Nephron progenitor cell (in vitro differentiated cells): ENCODE results near the gene NOLC1.
A peak's percentile ranks its signal among the peaks of the same experiment; 100 is the strongest.
"Not testable (repeated sequence)": the region's sequence is repeated elsewhere in the genome, so short reads cannot be mapped to it uniquely, and the experiment has no call there.

Experiments
- DNase-seq: peaks from one replicate; pipeline ENCODE4 v3.0.0; 2021
- H3K27ac Mint-ChIP-seq: 2 replicates; pipeline ENCODE4 v1.8.0; 2021; ENCODE audit warnings: mild to moderate bottlenecking, moderate library complexity, mixed read lengths
- H3K27me3 Mint-ChIP-seq: 2 replicates; pipeline ENCODE4 v1.8.0; 2021; ENCODE audit warnings: mild to moderate bottlenecking, low read depth, mixed read lengths; ENCODE audit not compliant: poor library complexity
- H3K36me3 Mint-ChIP-seq: 2 replicates; pipeline ENCODE4 v1.8.0; 2021; ENCODE audit warnings: low read depth, mixed read lengths
- H3K4me1 Mint-ChIP-seq: 2 replicates; pipeline ENCODE4 v1.8.0; 2021; ENCODE audit warnings: mixed read lengths
- H3K4me3 Mint-ChIP-seq: 2 replicates; pipeline ENCODE4 v1.8.0; 2021; ENCODE audit warnings: mild to moderate bottlenecking, moderate library complexity, mixed read lengths
- H3K9me3 Mint-ChIP-seq: 2 replicates; pipeline ENCODE4 v1.8.0; 2021; ENCODE audit warnings: mild to moderate bottlenecking, moderate library complexity, mixed read lengths
- TF ChIP-seq, protein P1 (sequence below): fragments of 200-600 bp; sonication (generic); IDR thresholded peaks from 2 replicates; pipeline ENCODE4 v1.5.0; 2021; ENCODE audit warnings: antibody characterized with exemption

NOLC1 gene

GRCh38 chr10:102185811-102186527 lies 33.8 kb downstream of the NOLC1 start:
- Mint-ChIP-seq H3K27me3 (peaks cover 43% of the 10 kb centered on the region), H3K9me3 (peaks cover 54% of the 10 kb centered on the region), H3K27ac (peak overlapping the region; percentile 8), H3K4me3 (no peak overlapping the region), H3K36me3 (peaks cover 4% of the 10 kb centered on the region), H3K4me1 (no peaks in the 10 kb centered on the region)
- TF ChIP-seq, protein P1, sequence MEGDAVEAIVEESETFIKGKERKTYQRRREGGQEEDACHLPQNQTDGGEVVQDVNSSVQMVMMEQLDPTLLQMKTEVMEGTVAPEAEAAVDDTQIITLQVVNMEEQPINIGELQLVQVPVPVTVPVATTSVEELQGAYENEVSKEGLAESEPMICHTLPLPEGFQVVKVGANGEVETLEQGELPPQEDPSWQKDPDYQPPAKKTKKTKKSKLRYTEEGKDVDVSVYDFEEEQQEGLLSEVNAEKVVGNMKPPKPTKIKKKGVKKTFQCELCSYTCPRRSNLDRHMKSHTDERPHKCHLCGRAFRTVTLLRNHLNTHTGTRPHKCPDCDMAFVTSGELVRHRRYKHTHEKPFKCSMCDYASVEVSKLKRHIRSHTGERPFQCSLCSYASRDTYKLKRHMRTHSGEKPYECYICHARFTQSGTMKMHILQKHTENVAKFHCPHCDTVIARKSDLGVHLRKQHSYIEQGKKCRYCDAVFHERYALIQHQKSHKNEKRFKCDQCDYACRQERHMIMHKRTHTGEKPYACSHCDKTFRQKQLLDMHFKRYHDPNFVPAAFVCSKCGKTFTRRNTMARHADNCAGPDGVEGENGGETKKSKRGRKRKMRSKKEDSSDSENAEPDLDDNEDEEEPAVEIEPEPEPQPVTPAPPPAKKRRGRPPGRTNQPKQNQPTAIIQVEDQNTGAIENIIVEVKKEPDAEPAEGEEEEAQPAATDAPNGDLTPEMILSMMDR, result no peak
- DNase-seq, result no peak

DNA sequence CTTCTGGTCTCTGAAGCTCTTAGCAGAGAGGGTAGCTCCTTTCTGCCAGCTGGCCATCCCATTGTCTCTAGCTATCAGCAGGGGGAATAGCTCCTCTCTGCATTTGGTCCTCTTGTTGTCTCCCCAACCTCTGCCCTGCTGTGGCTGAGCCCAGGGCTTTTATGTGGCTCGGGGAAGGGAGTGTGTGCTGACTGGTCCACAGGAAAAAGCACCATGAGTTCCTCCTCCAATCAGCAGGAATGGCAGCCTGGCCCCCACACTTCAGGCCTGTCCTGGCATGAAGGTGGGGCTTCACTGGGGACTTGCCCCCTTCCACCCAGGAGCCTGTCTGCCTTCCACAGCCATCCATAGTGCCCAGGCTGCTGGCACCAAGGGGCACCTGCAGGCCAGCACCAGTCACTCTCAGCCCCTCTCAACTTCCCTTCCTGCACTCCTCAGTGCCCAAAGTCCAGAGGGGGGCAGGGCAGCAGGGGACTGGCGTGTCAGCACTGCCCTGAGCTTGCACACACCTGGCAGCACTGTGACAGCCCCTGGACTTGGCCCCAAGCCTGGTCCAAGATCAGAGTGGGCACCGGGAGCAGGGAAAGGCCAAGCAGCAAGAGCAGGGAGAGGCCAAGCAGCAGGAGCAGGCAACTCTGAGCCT lies 36.2 kb downstream of the NOLC1 start:
- Mint-ChIP-seq H3K36me3 (peaks cover 4% of the 10 kb centered on the region), H3K9me3 (peaks cover 78% of the 10 kb centered on the region), H3K4me3 (no peak overlapping the region), H3K27me3 (peaks cover 35% of the 10 kb centered on the region), H3K4me1 (no peaks in the 10 kb centered on the region), H3K27ac (no peak overlapping the region)
- TF ChIP-seq, protein P1, result no peak
- DNase-seq, result no peak

DNA sequence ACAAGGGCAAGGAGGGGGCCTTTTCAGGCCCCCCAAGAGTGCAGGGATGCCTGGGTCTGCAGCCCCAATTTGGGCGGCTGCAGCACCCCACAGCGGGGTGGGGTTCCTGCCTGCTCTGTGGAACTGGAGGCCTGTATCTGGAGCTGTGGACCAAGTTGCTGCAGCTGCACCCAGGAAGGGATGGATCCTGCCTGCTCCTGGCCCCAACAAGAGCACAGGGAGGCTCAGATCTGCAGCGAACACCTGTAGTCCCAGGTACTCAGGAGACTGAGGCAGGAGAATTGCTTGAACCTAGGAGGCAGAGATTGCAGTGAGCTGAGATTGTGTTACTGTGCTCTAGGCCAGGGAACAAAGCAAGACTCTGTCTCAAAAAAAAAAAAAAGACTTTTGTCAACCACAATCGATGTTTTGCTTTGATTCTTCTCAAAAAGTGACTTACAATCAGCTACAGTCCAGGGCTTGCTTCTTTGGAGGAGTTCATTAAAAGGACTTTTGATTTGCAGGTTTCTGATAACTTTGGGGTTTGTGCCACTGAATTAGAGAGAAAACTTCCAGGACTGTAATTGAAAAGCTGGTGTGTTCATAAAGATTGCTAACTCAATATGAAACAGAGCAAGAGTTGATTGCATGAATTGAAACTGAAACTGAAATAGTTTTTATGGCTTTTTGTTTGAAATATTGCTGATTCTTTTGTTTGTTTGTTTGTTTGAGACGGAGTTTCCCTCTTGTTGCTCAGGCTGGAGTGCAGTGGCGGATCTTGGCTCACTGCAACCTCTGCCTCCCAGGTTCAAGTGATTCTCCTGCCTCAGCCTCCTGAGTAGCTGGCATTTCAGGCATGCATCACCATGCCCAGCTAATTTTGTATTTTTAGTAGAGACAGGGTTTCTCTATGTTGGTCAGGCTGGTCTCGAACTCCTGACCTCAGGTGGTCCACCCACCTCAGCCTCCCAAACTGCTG lies 37.0 kb downstream of the NOLC1 start:
- not testable (repeated sequence) for H3K4me1 Mint-ChIP-seq, DNase-seq, H3K4me3 Mint-ChIP-seq, H3K36me3 Mint-ChIP-seq, H3K27ac Mint-ChIP-seq
- Mint-ChIP-seq H3K27me3 (peaks cover 37% of the 10 kb centered on the region), H3K9me3 (peaks cover 73% of the 10 kb centered on the region)

GRCh38 chr10:102191956-102192355 lies 39.8 kb downstream of the NOLC1 start:
- TF ChIP-seq, protein P1, result no peak
- Mint-ChIP-seq H3K36me3 (no peaks in the 10 kb centered on the region), H3K4me3 (no peak overlapping the region), H3K4me1 (no peaks in the 10 kb centered on the region), H3K9me3 (peaks cover 54% of the 10 kb centered on the region), H3K27me3 (peaks cover 36% of the 10 kb centered on the region), H3K27ac (no peak overlapping the region)
- no peak for DNase-seq

DNA sequence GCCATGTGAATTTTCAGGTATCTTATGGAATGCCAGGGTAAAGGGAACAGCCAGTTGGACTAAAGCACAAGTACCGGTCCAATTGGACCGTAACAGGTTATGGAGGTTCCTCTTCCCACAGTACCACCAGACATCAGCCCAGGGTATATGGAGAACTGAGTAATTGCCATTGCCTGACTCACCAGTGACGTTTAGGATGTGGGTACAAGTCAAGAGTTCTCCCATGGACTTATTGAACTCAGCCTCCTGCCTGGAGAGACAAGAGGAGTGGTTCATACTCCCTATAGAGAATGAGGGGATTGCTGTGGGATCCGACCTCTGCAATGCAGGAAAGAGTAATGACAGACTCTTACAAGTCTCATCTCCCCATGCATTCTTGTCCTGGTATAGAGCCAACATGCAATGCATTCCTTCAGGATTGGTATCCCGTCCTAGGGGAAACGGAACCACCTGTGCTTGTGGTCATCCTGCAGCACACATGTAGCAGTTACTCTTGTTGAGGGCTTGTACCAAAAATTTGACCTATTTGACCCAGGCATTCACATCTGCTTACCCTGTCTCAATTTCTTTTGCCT lies 43.2 kb downstream of the NOLC1 start:
- TF ChIP-seq, protein P1, result no peak
- no peak overlapping the region for H3K4me3 Mint-ChIP-seq
- no peak overlapping the region for H3K27ac Mint-ChIP-seq
- peaks cover 32% of the 10 kb centered on the region for H3K27me3 Mint-ChIP-seq
- peaks cover 55% of the 10 kb centered on the region for H3K9me3 Mint-ChIP-seq
- no peaks in the 10 kb centered on the region for H3K4me1 Mint-ChIP-seq
- DNase-seq, result no peak
- no peaks in the 10 kb centered on the region for H3K36me3 Mint-ChIP-seq

- peaks cover 37% of the 10 kb centered on the region for H3K27me3 Mint-ChIP-seq
- no peak for DNase-seq
- H3K36me3 Mint-ChIP-seq, result no peaks in the 10 kb centered on the region
- H3K4me3 Mint-ChIP-seq, result no peak overlapping the region
- H3K27ac Mint-ChIP-seq, result no peak overlapping the region
- H3K9me3 Mint-ChIP-seq, result peaks cover 51% of the 10 kb centered on the region
- TF ChIP-seq, protein P1, result no peak
- H3K4me1 Mint-ChIP-seq, result no peaks in the 10 kb centered on the region
Observed at GRCh38 chr10:102196893-102197292, 44.7 kb downstream of the NOLC1 start.
